Upper lobe of left lung (tissue), 4 donors: ENCODE results near the gene ARID5B.

ENCODE experiments used
- CTCF ChIP-seq, 6 experiments: fragments of 450-650 bp in 4 of 6; fragments of 200-600 bp in 2 of 6; sonication (generic) in 2 of 6; IDR thresholded peaks; one replicate each; pipeline ENCODE4 v1.5.1; 2016 to 2019; ENCODE audit warnings: antibody characterized with exemption in 6 of 6
- POLR2AphosphoS5 ChIP-seq, 2 donors: sonication (generic); formaldehyde crosslinking; IDR thresholded peaks; one replicate each; pipeline ENCODE4 v1.5.1; 2017; ENCODE audit warnings: antibody characterized with exemption in 2 of 2

GRCh38 chr10:62012318-62012717 lies 110.8 kb downstream of the ARID5B start:
- TF ChIP-seq POLR2AphosphoS5 (IDR thresholded peaks at IDR 0.05) (no peak), CTCF (IDR thresholded peaks at IDR 0.05) (no peak)
